MM.1S (cell line): Measurements from ENCODE around the gene RNF150.

Experiments used
- CTCF ChIP-seq: fragments of 300-600 bp; sonication (generic); IDR thresholded peaks from 2 replicates; pipeline ENCODE4 v1.5.1; 2016; ENCODE audit warnings: antibody characterized with exemption, low read length, mixed read lengths
- EZH2 ChIP-seq: fragments of 300-600 bp; sonication (generic); optimal IDR thresholded peaks from 2 replicates; pipeline ENCODE3; 2017; ENCODE audit warnings: low read depth, mild to moderate bottlenecking, antibody characterized with exemption, low read length, mixed read lengths
- EZH2phosphoT487 ChIP-seq: fragments of 300-600 bp; sonication (generic); IDR thresholded peaks from 2 replicates; pipeline ENCODE4 v1.6.1; 2018; ENCODE audit warnings: antibody characterized with exemption, low read length

- TF ChIP-seq CTCF (no peak), EZH2phosphoT487 (no peak), EZH2 (no peak)
Observed at GRCh38 chr4:141127884-141128283, 5.4 kb downstream of the RNF150 start.
